Hepatocyte (in vitro differentiated cells): Measurements from ENCODE around the gene DUOXA2. TPM values are rescaled to one million over a fixed set of nuclear protein-coding genes. Genes with fewer than 3 reads are reported as not detected.
A peak's percentile ranks its signal among the peaks of the same experiment; 100 is the strongest.

Source experiments
- DNase-seq: peaks from one replicate; pipeline ENCODE4 v3.0.0-alpha.2; 2016; ENCODE audit warnings: low spot score
- H2AFZ ChIP-seq: fragments of 200-600 bp; sonication (generic); 2 replicates; pipeline ENCODE4 v1.6.0; 2016; ENCODE audit warnings: antibody characterized with exemption, mild to moderate bottlenecking
- H3K27ac ChIP-seq: fragments of 200-600 bp; sonication (generic); 2 replicates; pipeline ENCODE4 v1.5.1; 2016; ENCODE audit warnings: mild to moderate bottlenecking
- H3K27me3 ChIP-seq: fragments of 200-600 bp; sonication (generic); 2 replicates; pipeline ENCODE4 v1.6.1; 2016
- H3K36me3 ChIP-seq: fragments of 200-600 bp; sonication (generic); replicated peaks from 2 replicates; pipeline ENCODE4 v1.5.1; 2016; ENCODE audit warnings: low read depth; ENCODE audit not compliant: insufficient read depth
- H3K4me1 ChIP-seq: fragments of 200-600 bp; sonication (generic); 2 replicates; pipeline ENCODE4 v1.5.1; 2016; ENCODE audit warnings: mild to moderate bottlenecking, moderate library complexity; ENCODE audit not compliant: insufficient read depth
- H3K4me2 ChIP-seq: fragments of 200-600 bp; sonication (generic); 2 replicates; pipeline ENCODE4 v1.6.0; 2016
- H3K4me3 ChIP-seq: fragments of 200-600 bp; sonication (generic); 2 replicates; pipeline ENCODE4 v1.5.1; 2016; ENCODE audit warnings: mild to moderate bottlenecking
- H3K79me2 ChIP-seq: fragments of 200-600 bp; sonication (generic); 2 replicates; pipeline ENCODE4 v1.6.0; 2017; ENCODE audit warnings: mild to moderate bottlenecking
- H3K9me2 ChIP-seq: fragments of 200-600 bp; sonication (generic); replicated peaks from 2 replicates; pipeline ENCODE4 v1.6.0; 2017; ENCODE audit warnings: mild to moderate bottlenecking; ENCODE audit not compliant: insufficient read depth
- H3K9me3 ChIP-seq: fragments of 200-600 bp; sonication (generic); 2 replicates; pipeline ENCODE4 v1.5.1; 2016; ENCODE audit warnings: low read depth, mild to moderate bottlenecking
- H4K20me1 ChIP-seq: fragments of 200-600 bp; sonication (generic); 2 replicates; pipeline ENCODE4 v1.6.0; 2016; ENCODE audit warnings: mild to moderate bottlenecking; ENCODE audit not compliant: insufficient read depth, poor library complexity, severe bottlenecking
- EZH2 ChIP-seq: fragments of 200-600 bp; sonication (generic); IDR thresholded peaks from 2 replicates; pipeline ENCODE4 v1.6.1; 2016; ENCODE audit warnings: antibody characterized with exemption, mild to moderate bottlenecking, borderline replicate concordance
- EZH2phosphoT487 ChIP-seq: fragments of 200-600 bp; sonication (generic); IDR thresholded peaks from one replicate; pipeline ENCODE4 v1.6.1; 2018; ENCODE audit warnings: antibody characterized with exemption, mild to moderate bottlenecking, low read depth, moderate library complexity; ENCODE audit not compliant: unreplicated experiment, severe bottlenecking
- WGBS: methylation state at CpG from one replicate; pipeline ENCODE4 v1.1.6; 2016; ENCODE audit warnings: low lambda C conversion rate; ENCODE audit errors: missing lambda C conversion rate; 5-methylcytosine and 5-hydroxymethylcytosine counted together
- polyA plus RNA-seq: library from polyadenylated mRNA; unstranded; fragments of >200 nt; fragmentation: Nextera tagmentation; extraction: Ambion mirVana; gene quantifications from 2 replicates; pipeline ENCODE4 v1.2.1, GENCODE V29; 2016
- total RNA-seq: library from RNA; depleted of rRNA; stranded (reverse); fragments of >200 nt; gene quantifications from 2 replicates; pipeline ENCODE4 v1.2.3, GENCODE V29; 2014
- TF ChIP-seq, protein P1 (sequence below): fragments of 200-600 bp; sonication (generic); IDR thresholded peaks from 2 replicates; pipeline ENCODE4 v1.5.1; 2016; ENCODE audit warnings: antibody characterized with exemption, mild to moderate bottlenecking; ENCODE audit not compliant: poor library complexity

Gene DUOXA2
- total and polyA plus RNA-seq, 2 experiments from 2014 or later: 13.8 to 35.8 TPM

DNA sequence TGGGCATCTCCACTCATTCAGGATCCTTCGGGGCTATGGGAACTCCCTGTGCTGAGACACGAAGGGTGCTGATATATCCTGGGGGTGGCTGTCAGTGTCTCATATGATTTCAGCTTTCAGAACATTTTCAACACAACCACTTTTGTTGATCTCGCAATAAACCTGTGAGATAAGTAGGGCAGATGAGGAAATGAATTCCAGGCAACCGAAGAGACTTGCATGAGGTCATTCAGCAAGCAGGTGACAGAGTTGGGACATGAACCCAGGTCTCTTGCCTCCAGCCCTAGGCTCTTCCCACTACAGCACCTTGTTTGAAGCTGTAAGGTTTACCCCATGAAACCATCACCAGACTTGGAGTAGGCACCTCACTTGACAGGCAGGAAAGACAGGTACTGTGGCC lies 32.3 kb downstream of the DUOXA2 start:
- Histone ChIP-seq H3K9me3 (no peaks in the 10 kb centered on the region), H3K27ac (peak overlapping the region; percentile 29), H2AFZ (no peak overlapping the region), H4K20me1 (no peaks in the 10 kb centered on the region), H3K9me2 (no peaks in the 10 kb centered on the region), H3K4me1 (no peaks in the 10 kb centered on the region), H3K4me2 (no peak overlapping the region), H3K4me3 (no peak overlapping the region), H3K36me3 (no peaks in the 10 kb centered on the region), H3K79me2 (no peaks in the 10 kb centered on the region), H3K27me3 (no peaks in the 10 kb centered on the region)
- WGBS: 73% methylated on average over 4 of the region's 4 CpGs
- no peak for DNase-seq
- TF ChIP-seq, protein P1, sequence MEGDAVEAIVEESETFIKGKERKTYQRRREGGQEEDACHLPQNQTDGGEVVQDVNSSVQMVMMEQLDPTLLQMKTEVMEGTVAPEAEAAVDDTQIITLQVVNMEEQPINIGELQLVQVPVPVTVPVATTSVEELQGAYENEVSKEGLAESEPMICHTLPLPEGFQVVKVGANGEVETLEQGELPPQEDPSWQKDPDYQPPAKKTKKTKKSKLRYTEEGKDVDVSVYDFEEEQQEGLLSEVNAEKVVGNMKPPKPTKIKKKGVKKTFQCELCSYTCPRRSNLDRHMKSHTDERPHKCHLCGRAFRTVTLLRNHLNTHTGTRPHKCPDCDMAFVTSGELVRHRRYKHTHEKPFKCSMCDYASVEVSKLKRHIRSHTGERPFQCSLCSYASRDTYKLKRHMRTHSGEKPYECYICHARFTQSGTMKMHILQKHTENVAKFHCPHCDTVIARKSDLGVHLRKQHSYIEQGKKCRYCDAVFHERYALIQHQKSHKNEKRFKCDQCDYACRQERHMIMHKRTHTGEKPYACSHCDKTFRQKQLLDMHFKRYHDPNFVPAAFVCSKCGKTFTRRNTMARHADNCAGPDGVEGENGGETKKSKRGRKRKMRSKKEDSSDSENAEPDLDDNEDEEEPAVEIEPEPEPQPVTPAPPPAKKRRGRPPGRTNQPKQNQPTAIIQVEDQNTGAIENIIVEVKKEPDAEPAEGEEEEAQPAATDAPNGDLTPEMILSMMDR: no peak
- no peak for TF ChIP-seq EZH2phosphoT487
- no peak for TF ChIP-seq EZH2

DNA sequence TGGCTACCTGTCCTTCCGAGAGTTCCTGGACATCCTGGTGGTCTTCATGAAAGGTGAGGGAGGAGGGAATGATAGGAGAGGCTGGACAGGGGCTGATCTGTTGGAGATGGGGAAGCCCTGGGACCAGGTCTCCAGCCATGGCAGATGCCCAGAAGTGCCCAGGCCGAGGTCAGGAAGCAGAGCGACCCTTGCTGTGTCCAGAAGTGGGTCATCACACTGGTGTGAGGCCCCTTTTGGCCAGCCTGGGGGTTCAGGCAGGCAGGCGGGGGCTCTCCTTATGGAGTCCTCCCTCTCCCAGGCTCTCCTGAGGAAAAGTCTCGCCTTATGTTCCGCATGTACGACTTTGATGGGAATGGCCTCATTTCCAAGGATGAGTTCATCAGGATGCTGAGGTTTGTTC lies 33.5 kb downstream of the DUOXA2 start:
- no peak overlapping the region for H3K4me3 ChIP-seq

DNA sequence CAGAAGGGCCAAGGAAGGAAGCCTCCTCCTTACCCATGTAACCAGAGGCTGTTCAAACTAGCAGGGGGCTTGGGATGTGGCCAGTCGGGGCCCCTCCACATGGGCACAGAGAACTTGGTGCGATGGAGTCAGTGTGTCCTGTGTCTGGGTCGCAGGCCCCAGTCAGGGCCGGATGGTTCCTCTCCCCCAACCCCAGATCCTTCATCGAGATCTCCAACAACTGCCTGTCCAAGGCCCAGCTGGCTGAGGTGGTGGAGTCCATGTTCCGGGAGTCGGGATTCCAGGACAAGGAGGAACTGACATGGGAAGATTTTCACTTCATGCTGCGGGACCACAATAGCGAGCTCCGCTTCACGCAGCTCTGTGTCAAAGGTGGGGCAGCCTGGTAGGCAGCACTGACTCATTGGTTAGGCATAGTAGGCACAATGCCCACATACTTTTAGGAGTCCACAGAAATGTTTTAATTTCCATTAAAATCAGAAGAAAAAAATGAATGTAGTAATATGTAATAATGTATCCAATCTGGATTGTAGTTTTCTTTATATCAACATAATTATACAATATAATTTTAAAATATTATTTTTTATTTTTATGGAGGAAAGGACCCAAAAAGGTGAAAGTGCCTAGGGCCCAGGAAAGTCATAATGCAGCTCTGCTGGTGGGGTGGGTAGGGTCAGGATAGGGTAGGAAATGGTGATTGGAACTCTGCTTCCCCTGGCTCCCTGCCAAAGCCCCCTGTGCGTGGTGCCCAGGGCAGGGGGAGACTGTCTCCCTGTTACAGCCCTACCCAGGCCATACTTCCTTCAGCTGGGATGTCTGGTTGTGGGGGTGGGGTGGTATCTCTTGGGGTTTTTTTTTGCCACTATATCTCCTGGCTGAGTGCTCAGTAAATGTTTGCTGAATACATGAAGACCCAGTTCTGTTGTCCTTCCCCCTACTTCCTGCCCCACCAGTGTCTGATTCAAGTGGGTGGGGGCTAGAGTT lies 34.2 kb downstream of the DUOXA2 start:
- no peaks in the 10 kb centered on the region for H3K36me3 ChIP-seq
- H4K20me1 ChIP-seq: no peaks in the 10 kb centered on the region
- no peaks in the 10 kb centered on the region for H3K9me2 ChIP-seq
- H3K9me3 ChIP-seq: no peaks in the 10 kb centered on the region
- TF ChIP-seq, protein P1: no peak
- no peak for TF ChIP-seq EZH2
- TF ChIP-seq EZH2phosphoT487: no peak
- no peaks in the 10 kb centered on the region for H3K4me1 ChIP-seq
- no peaks in the 10 kb centered on the region for H3K27me3 ChIP-seq
- no peak overlapping the region for H2AFZ ChIP-seq
- no peak overlapping the region for H3K4me2 ChIP-seq
- no peak overlapping the region for H3K27ac ChIP-seq
- WGBS: 91% methylated on average over 12 of the region's 12 CpGs
- no peak overlapping the region for H3K4me3 ChIP-seq
- no peak for DNase-seq
- H3K79me2 ChIP-seq: no peaks in the 10 kb centered on the region

More for the DNA sequence above, 33.5 kb downstream of the DUOXA2 start:
- no peaks in the 10 kb centered on the region for H3K27me3 ChIP-seq
- H3K36me3 ChIP-seq: no peaks in the 10 kb centered on the region
- no peaks in the 10 kb centered on the region for H4K20me1 ChIP-seq
- H3K9me2 ChIP-seq: no peaks in the 10 kb centered on the region
- no peak overlapping the region for H3K27ac ChIP-seq
- H3K79me2 ChIP-seq: no peaks in the 10 kb centered on the region
- 97% methylated on average over 7 of the region's 7 CpGs for WGBS
- H3K9me3 ChIP-seq: no peaks in the 10 kb centered on the region
- no peaks in the 10 kb centered on the region for H3K4me1 ChIP-seq
- no peak for TF ChIP-seq EZH2phosphoT487
- TF ChIP-seq EZH2: no peak
- TF ChIP-seq, protein P1: no peak
- no peak for DNase-seq
- no peak overlapping the region for H3K4me2 ChIP-seq
- no peak overlapping the region for H2AFZ ChIP-seq
